ENCODE measurements around the gene SELENOW. TPM values are rescaled to one million over a fixed set of nuclear protein-coding genes. Genes with fewer than 3 reads are reported as not detected.

SELENOW gene
- total and polyA plus RNA-seq, 2 of the 4 experiments (the other 2 are of a cell fraction), result 61.3 to 217 TPM

DNA sequence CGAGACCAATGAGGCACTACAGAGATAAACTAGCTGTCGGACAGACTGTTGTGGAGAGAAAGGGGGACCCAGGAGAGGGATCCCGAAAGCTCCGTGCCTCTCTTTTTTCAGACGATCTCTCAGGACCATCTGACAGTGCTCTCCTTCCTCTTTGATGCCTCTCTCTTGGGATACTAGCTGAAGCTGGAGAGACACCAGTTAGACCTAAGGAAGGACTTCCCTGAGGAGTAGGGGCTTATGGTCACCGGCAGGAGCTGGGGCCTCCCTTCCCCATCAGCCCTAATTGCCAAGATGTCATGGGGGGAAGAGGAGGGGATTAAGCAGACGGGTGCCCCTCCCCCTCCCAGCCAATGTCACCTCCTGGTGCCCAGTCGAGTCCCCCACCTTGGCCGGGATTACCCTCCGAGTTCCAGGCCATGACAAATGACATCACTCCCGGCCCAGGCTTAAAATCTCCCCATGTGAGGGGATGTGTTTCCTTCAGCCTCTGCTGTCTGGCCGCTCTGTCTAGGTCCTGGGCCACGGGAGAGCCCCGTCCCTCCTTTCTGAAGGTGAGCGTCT, 43.0 kb downstream of the SELENOW start, which contains the start of gene CRX:
CRX (plus strand) TSS at position 478 of the 561 bp plus-strand sequence. CDS start 12,507 bp downstream, outside the sequence.
- no peak within 1 kb of the TSS for H3K4ac ChIP-seq (ENCODE audit: low read depth, low read length)
- H2BK120ac ChIP-seq (ENCODE audit: low read depth, low read length), result no peak within 1 kb of the TSS
- intact Hi-C loops (cut with micrococcal nuclease) (no loop called here), in situ Hi-C loops (cut with MboI; ENCODE audit: low sequenced_read_pairs) (no loop called here), dilution Hi-C loops (cut with HindIII; ENCODE audit: low sequenced_read_pairs, unreplicated experiment) (no loop called here)
- POLR2A ChIA-PET (ENCODE audit: unreplicated experiment), result no interaction called here
- H2BK5ac ChIP-seq (ENCODE audit: low read depth, low read length, poor library complexity, severe bottlenecking), result no peak within 1 kb of the TSS
- no peak for TF ChIP-seq CEBPB (IDR thresholded peaks at IDR 0.05; ENCODE audit: low read depth, low read length)
- no peak for TF ChIP-seq FOS (IDR thresholded peaks at IDR 0.05; ENCODE audit: low read depth, low read length)
- TF ChIP-seq, protein P1, sequence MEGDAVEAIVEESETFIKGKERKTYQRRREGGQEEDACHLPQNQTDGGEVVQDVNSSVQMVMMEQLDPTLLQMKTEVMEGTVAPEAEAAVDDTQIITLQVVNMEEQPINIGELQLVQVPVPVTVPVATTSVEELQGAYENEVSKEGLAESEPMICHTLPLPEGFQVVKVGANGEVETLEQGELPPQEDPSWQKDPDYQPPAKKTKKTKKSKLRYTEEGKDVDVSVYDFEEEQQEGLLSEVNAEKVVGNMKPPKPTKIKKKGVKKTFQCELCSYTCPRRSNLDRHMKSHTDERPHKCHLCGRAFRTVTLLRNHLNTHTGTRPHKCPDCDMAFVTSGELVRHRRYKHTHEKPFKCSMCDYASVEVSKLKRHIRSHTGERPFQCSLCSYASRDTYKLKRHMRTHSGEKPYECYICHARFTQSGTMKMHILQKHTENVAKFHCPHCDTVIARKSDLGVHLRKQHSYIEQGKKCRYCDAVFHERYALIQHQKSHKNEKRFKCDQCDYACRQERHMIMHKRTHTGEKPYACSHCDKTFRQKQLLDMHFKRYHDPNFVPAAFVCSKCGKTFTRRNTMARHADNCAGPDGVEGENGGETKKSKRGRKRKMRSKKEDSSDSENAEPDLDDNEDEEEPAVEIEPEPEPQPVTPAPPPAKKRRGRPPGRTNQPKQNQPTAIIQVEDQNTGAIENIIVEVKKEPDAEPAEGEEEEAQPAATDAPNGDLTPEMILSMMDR (conservative IDR thresholded peaks at IDR 0.05; ENCODE audit: low read depth, low read length), result no peak
- no peak for TF ChIP-seq RFX5 (IDR thresholded peaks at IDR 0.05; ENCODE audit: low read depth, low read length)
- 60% methylated on average over 2 of the region's 15 CpGs; no CpG with 5 or more reads in 1 of the 2 experiments for WGBS, 2 experiments (ENCODE audit: extremely low coverage in 2 of 2, insufficient read length in 1 of 2)
- no peak within 1 kb of the TSS for H3K4me2 ChIP-seq (ENCODE audit: low read depth, low read length)
- peak within 1 kb of the TSS; percentile 58 for H2AFZ ChIP-seq (replicated peaks; ENCODE audit: low read length, poor library complexity)
- H3K9me3 ChIP-seq (ENCODE audit: control insufficient read depth, insufficient read depth, low read length), result no peaks in the 10 kb centered on the region; the same call in 1 of the 2 replicates
- H4K5ac ChIP-seq (ENCODE audit: low read depth, low read length), result no peak within 1 kb of the TSS
- H3K18ac ChIP-seq (ENCODE audit: low read depth, low read length), result no peak within 1 kb of the TSS
- H3K4me3 ChIP-seq (ENCODE audit: insufficient read depth, low read depth, low read length), result no peak within 1 kb of the TSS
- H4K20me1 ChIP-seq (ENCODE audit: insufficient read depth, low read length), result no peaks in the 10 kb centered on the region
- no peak within 1 kb of the TSS for H4K91ac ChIP-seq (ENCODE audit: insufficient read depth, low read depth, low read length)
- H3K27ac ChIP-seq (ENCODE audit: insufficient read depth, low read length), result no peak within 1 kb of the TSS
- no peaks in the 10 kb centered on the region for H3K79me1 ChIP-seq (ENCODE audit: low read depth in 1 of 2, low read length in 2 of 2)
- no peak for ATAC-seq (ENCODE audit: low read depth)
- H3K23ac ChIP-seq (ENCODE audit: low read depth, low read length), result no peak within 1 kb of the TSS; the same call in 1 of the 2 replicates
- no peak within 1 kb of the TSS for H3K14ac ChIP-seq (replicated peaks; ENCODE audit: low read depth, low read length)
- no peaks in the 10 kb centered on the region for H3K9me1 ChIP-seq (ENCODE audit: insufficient read depth, low read length)
- no peak within 1 kb of the TSS for H2AK9ac ChIP-seq (replicated peaks; ENCODE audit: low read depth, low read length, poor library complexity)
- H4K8ac ChIP-seq (ENCODE audit: low read depth in 2 of 2, low read length in 2 of 2), result no peak within 1 kb of the TSS
- H2AK5ac ChIP-seq (ENCODE audit: low read depth, low read length), result no peak within 1 kb of the TSS
- no TSS peak for BruUV-seq (replicated peaks)
- no peaks in the 10 kb centered on the region for H3K4me1 ChIP-seq (ENCODE audit: control insufficient read depth, insufficient read depth, low read length)
- H3K36me3 ChIP-seq (ENCODE audit: control insufficient read depth, insufficient read depth, low read length), result no peaks in the 10 kb centered on the region
- no peak within 1 kb of the TSS for H3K9ac ChIP-seq (ENCODE audit: low read depth, low read length)
- H2BK15ac ChIP-seq (ENCODE audit: low read depth, low read length), result no peak within 1 kb of the TSS
- DNase-seq, result no peak
- H3K56ac ChIP-seq (ENCODE audit: extremely low read depth, insufficient read depth, low read length), result no peak within 1 kb of the TSS
- CTCF ChIA-PET, result no interaction called here
- no peak within 1 kb of the TSS for H2BK20ac ChIP-seq (ENCODE audit: low read depth, low read length)
- H3K27me3 ChIP-seq (ENCODE audit: control insufficient read depth, insufficient read depth, low read length), result peaks cover 41% of the 10 kb centered on the region

All from IMR-90 (cell line).